ENCODE measurements around the gene RNF115. TPM values are rescaled to one million over a fixed set of nuclear protein-coding genes. Genes with fewer than 3 reads are reported as not detected.

RNF115 gene
- total and polyA plus RNA-seq, 2 of the 8 experiments (the other 6 are each of a cell fraction or from before 2014, with no cell fraction given), result 4.7 to 10.8 TPM

GRCh38 chr1:145858901-145859490 lies 35.1 kb upstream of the RNF115 start, which contains the start of gene PIAS3:
PIAS3 (minus strand) TSS chr1:145859081; CDS start chr1:145858990, 91 bp downstream.
- Histone ChIP-seq H3K9ac (replicated peaks in 1 of 4; ENCODE audit: extremely low read depth in 1 of 4, low read depth in 3 of 4, low read length in 3 of 4) (peak within 1 kb of the TSS; percentile 46 to 90 (median 74)), H3K4me1 (replicated peaks in 1 of 4; ENCODE audit: control insufficient read depth in 3 of 4, insufficient read depth in 4 of 4, low read length in 3 of 4) (peaks cover 0 to 5% (median 3%) of the 10 kb centered on the region in 4 experiments; a peak in 4 of 7 replicates), H2BK12ac (ENCODE audit: low read depth, low read length) (no peak within 1 kb of the TSS), H3K23me2 (ENCODE audit: low read depth, low read length) (peaks cover 7% of the 10 kb centered on the region), H3K36me3 (ENCODE audit: control insufficient read depth in 2 of 4, insufficient read depth in 4 of 4, low read length in 3 of 4) (peaks cover 13 to 25% (median 23%) of the 10 kb centered on the region in 4 experiments), H4K8ac (ENCODE audit: extremely low read depth, insufficient read depth, low read length) (peak within 1 kb of the TSS; percentile 96), H2AK5ac (ENCODE audit: low read depth, low read length) (no peak within 1 kb of the TSS), H2AFZ (ENCODE audit: low read length) (peak within 1 kb of the TSS; percentile 93), H3K14ac (ENCODE audit: insufficient read length) (no peak within 1 kb of the TSS), H3K79me2 (ENCODE audit: control insufficient read depth in 1 of 2, insufficient read depth in 2 of 2, low read length in 2 of 2) (peaks cover 0 to 11% of the 10 kb centered on the region in 2 experiments; a peak in 1 of 4 replicates), H3K23ac (ENCODE audit: insufficient read length) (no peak within 1 kb of the TSS), H2BK5ac (ENCODE audit: low read depth, low read length) (peak within 1 kb of the TSS; percentile 90; the same call in 1 of the 2 replicates), H3K56ac (replicated peaks; ENCODE audit: insufficient read length, low read depth, low read length) (peak within 1 kb of the TSS; percentile 89), H2BK20ac (ENCODE audit: low read length) (no peak within 1 kb of the TSS), H2BK15ac (ENCODE audit: low read length) (peak within 1 kb of the TSS; percentile 81; the same call in 1 of the 2 replicates), H3K18ac (ENCODE audit: extremely low read depth, low read length) (peak within 1 kb of the TSS; percentile 99), H3K4me2 (ENCODE audit: insufficient read depth in 1 of 2, low read depth in 2 of 2, low read length in 2 of 2) (peak within 1 kb of the TSS; percentile 63 to 77), H3K4me3 (ENCODE audit: extremely low read depth in 1 of 4, insufficient read depth in 2 of 4, low read depth in 3 of 4, low read length in 4 of 4) (peak within 1 kb of the TSS; percentile 63 to 95 (median 89)), H3K79me1 (ENCODE audit: low read depth, low read length) (peaks cover 5% of the 10 kb centered on the region; the same call in 1 of the 2 replicates), H4K91ac (replicated peaks; ENCODE audit: insufficient read length, low read length) (peak within 1 kb of the TSS; percentile 81), H3K27me3 (replicated peaks in 1 of 4; ENCODE audit: control insufficient read depth in 3 of 4, extremely low read depth in 1 of 4, insufficient read depth in 3 of 4, low read length in 3 of 4) (no peaks in the 10 kb centered on the region), H4K20me1 (replicated peaks in 1 of 2; ENCODE audit: control insufficient read depth in 1 of 2, insufficient read depth in 2 of 2, low read length in 2 of 2) (no peaks in the 10 kb centered on the region), H4K5ac (ENCODE audit: insufficient read length, low read depth, low read length) (peak within 1 kb of the TSS; percentile 99), H2BK120ac (replicated peaks; ENCODE audit: low read depth, low read length) (no peak within 1 kb of the TSS), H3K27ac (ENCODE audit: low read depth, low read length) (peak within 1 kb of the TSS; percentile 78), H3K9me3 (ENCODE audit: insufficient read depth in 2 of 2, low read depth in 1 of 2, low read length in 1 of 2) (peaks cover 4 to 5% of the 10 kb centered on the region in 2 experiments; a peak in 2 of 4 replicates), H3K4ac (replicated peaks; ENCODE audit: insufficient read length, low read depth, low read length) (no peak within 1 kb of the TSS)
- CTCF ChIA-PET (ENCODE audit: partially characterized antibody), result interaction anchor here (0.6 to 12.9 kb wide), 14 partner anchors 12 to 180 kb away, joined by 3 to 214 read pairs (median 4); partner anchors contain the start of gene NUDT17
- POLR2A ChIA-PET (ENCODE audit: partially characterized antibody), result interaction anchor here (0.8 to 8.1 kb wide), 28 partner anchors 10 to 194 kb away, joined by 3 to 95 read pairs (median 5); partner anchors contain the start of genes ANKRD35, NUDT17, PEX11B and POLR3C
- peak; percentile 72 to 95 for DNase-seq (ENCODE audit: low read depth in 1 of 2, low spot score in 2 of 2)
- WGBS, 2 experiments (ENCODE audit: extremely low coverage in 1 of 2, insufficient coverage in 1 of 2, insufficient read length in 1 of 2, insufficient replicate concordance in 2 of 2, low coverage in 1 of 2, low lambda C conversion rate in 2 of 2, missing lambda C conversion rate in 1 of 2), result 1% methylated on average over 17 of the region's 42 CpGs; no CpG with 5 or more reads in 1 of the 2 experiments
- FAIRE-seq, result no peak
- TF ChIP-seq CEBPB (IDR thresholded peaks at IDR 0.05; ENCODE audit: low read depth, low read length), result no peak
- TF ChIP-seq ZNF274 (IDR thresholded peaks at IDR 0.05; ENCODE audit: borderline replicate concordance, extremely low read depth, low read length), result no peak
- TF ChIP-seq TBP (IDR thresholded peaks at IDR 0.05; ENCODE audit: low read depth, low read length), result peak; percentile 75
- TF ChIP-seq ATF3 (IDR thresholded peaks at IDR 0.05; ENCODE audit: insufficient read depth, low read depth, low read length), result no peak
- TF ChIP-seq TAF1 (IDR thresholded peaks at IDR 0.05; ENCODE audit: low read depth, low read length), result peak; percentile 82
- TF ChIP-seq SRF (IDR thresholded peaks at IDR 0.05; ENCODE audit: low read depth, low read length), result no peak
- no peak for TF ChIP-seq SIX5 (IDR thresholded peaks at IDR 0.05; ENCODE audit: low read depth, low read length)
- no peak; a peak in 1 of 4 replicates for TF ChIP-seq HDAC2 (IDR thresholded peaks at IDR 0.05; ENCODE audit: borderline replicate concordance in 1 of 2, low read depth in 2 of 2, low read length in 2 of 2)
- TF ChIP-seq CTCF (IDR thresholded peaks at IDR 0.05; ENCODE audit: control extremely low read depth in 1 of 3, insufficient read depth in 1 of 3, low read depth in 1 of 3, low read length in 3 of 3), result no peak

All from H1 (cell line).